ENCODE results near the gene OSBPL2. TPM values are rescaled to one million over a fixed set of nuclear protein-coding genes. Genes with fewer than 3 reads are reported as not detected.

The OSBPL2 gene
- total RNA-seq, 4 donors from 2014 or later = 24.3 to 35.9 (median 26.3) TPM

- TF ChIP-seq, protein P1, sequence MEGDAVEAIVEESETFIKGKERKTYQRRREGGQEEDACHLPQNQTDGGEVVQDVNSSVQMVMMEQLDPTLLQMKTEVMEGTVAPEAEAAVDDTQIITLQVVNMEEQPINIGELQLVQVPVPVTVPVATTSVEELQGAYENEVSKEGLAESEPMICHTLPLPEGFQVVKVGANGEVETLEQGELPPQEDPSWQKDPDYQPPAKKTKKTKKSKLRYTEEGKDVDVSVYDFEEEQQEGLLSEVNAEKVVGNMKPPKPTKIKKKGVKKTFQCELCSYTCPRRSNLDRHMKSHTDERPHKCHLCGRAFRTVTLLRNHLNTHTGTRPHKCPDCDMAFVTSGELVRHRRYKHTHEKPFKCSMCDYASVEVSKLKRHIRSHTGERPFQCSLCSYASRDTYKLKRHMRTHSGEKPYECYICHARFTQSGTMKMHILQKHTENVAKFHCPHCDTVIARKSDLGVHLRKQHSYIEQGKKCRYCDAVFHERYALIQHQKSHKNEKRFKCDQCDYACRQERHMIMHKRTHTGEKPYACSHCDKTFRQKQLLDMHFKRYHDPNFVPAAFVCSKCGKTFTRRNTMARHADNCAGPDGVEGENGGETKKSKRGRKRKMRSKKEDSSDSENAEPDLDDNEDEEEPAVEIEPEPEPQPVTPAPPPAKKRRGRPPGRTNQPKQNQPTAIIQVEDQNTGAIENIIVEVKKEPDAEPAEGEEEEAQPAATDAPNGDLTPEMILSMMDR (IDR thresholded peaks at IDR 0.05) = no peak
- DNase-seq (ENCODE audit: low spot score) = no peak
- ATAC-seq (ENCODE audit: low FRiP score) = no peak
Measured at GRCh38 chr20:62227591-62227976, 10.7 kb upstream of the OSBPL2 start.

GRCh38 chr20:62227977-62228958, 10.1 kb upstream of the OSBPL2 start:
- DNase-seq (ENCODE audit: low spot score) (no peak), ATAC-seq (ENCODE audit: low FRiP score) (no peak)
- TF ChIP-seq, protein P1 (IDR thresholded peaks at IDR 0.05) = no peak

GRCh38 chr20:62228982-62229545, 9.3 kb upstream of the OSBPL2 start:
- ATAC-seq (ENCODE audit: low FRiP score) (no peak), DNase-seq (ENCODE audit: low spot score) (no peak)
- TF ChIP-seq, protein P1 (IDR thresholded peaks at IDR 0.05) = no peak

DNA sequence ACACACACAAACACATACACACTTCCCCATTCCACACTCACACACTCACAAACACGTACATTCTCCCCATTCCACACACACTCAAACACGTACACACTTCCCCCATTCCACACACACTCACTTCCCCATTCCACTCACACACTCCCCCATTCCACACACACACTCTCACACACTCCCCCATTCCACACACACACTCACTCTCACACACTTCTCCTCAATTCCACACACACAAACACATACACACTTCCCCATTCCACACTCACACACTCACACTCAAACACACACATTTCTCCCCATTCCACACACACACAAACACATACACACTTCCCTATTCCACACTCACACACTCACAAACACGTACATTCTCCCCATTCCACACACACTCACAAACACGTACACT, 8.7 kb upstream of the OSBPL2 start:
- no peak for ATAC-seq (ENCODE audit: low FRiP score)
- TF ChIP-seq, protein P1 (IDR thresholded peaks at IDR 0.05) = no peak
- DNase-seq (ENCODE audit: low spot score) = no peak

- no peak for DNase-seq (ENCODE audit: low spot score)
- no peak for ATAC-seq (ENCODE audit: low FRiP score)
- TF ChIP-seq, protein P1 (IDR thresholded peaks at IDR 0.05) = no peak
Measured at GRCh38 chr20:62230276-62230675, 8.0 kb upstream of the OSBPL2 start.

DNA sequence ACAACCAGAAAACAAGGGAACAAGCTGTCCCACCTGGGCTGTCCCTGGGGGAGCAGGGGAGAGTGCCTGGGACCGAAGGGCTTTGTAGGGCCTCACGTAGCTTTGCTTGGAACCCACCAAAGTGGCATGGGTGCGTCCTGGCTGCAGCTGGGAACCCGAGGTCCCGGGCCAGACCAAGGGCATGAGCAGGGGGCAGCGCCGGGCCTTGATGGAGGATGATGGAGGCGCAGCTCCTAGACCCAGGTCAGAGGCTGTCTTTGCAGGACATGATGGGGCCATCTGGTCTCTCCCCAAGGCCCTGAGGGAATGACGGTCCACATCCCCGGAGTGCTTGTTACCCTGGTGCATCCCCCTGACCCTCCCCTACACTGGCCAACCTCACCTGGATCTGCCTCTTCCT, 7.6 kb upstream of the OSBPL2 start:
- DNase-seq (ENCODE audit: low spot score) = no peak
- no peak for ATAC-seq (ENCODE audit: low FRiP score)
- TF ChIP-seq, protein P1 (IDR thresholded peaks at IDR 0.05) = no peak

Data from omental fat pad (tissue), 4 donors.